Mesothelial cell of epicardium (in vitro differentiated cells): Measurements from ENCODE around the gene OR6A2. TPM values are rescaled to one million over a fixed set of nuclear protein-coding genes. Genes with fewer than 3 reads are reported as not detected.

Experiments used
- DNase-seq, 2 experiments: peaks; one replicate each; pipeline ENCODE4 v3.0.0; 2021; ENCODE audit warnings: low spot score in 2 of 2; ENCODE audit not compliant: unreplicated experiment in 2 of 2
- H3K27ac Mint-ChIP-seq: 2 replicates; pipeline ENCODE4 v1.8.0; 2021; ENCODE audit warnings: mixed read lengths
- H3K27me3 Mint-ChIP-seq: 2 replicates; pipeline ENCODE4 v1.8.0; 2021; ENCODE audit warnings: low read depth, mixed read lengths
- H3K36me3 Mint-ChIP-seq: 2 replicates; pipeline ENCODE4 v1.8.0; 2021; ENCODE audit warnings: mixed read lengths
- H3K4me1 Mint-ChIP-seq: 2 replicates; pipeline ENCODE4 v1.8.0; 2021; ENCODE audit warnings: mixed read lengths
- H3K4me3 Mint-ChIP-seq: 2 replicates; pipeline ENCODE4 v1.8.0; 2021; ENCODE audit warnings: mild to moderate bottlenecking, moderate library complexity, mixed read lengths
- H3K9me3 Mint-ChIP-seq: 2 replicates; pipeline ENCODE4 v1.8.0; 2021; ENCODE audit warnings: mixed read lengths
- total RNA-seq: library from RNA; stranded (reverse); gene quantifications from 3 replicates; pipeline ENCODE4 v1.2.1, GENCODE V29; 2021
- TF ChIP-seq, protein P1 (sequence below): fragments of 200-600 bp; sonication (generic); IDR thresholded peaks from one replicate; pipeline ENCODE4 v1.5.0; 2021; ENCODE audit warnings: antibody characterized with exemption; ENCODE audit not compliant: unreplicated experiment

Gene OR6A2
- total RNA-seq, 1 donor from 2014 or later = 0.34 TPM

DNA sequence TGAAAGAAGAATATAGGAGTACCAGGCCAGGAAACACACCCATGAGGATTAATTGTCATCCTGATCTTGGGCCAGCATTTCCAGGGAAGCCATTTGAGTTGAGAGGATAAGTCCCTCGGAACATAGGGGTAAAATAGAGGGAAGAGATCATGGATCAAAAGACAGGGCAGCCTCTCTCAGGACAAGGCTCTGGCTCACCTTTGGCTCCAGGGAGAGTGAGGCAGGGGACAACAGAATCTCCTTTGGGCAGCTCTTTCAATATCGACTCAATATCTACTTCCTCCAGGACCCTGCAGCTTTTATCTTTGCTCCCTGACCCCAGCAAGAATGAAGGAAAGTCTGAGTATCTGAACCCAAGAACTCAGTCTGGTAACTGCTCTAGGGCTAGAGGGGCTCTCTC is 16.8 kb downstream of the OR6A2 start, which contains the start of gene OR2AG1:
OR2AG1 (plus strand) TSS at position 301 of the 400 bp plus-strand sequence. CDS start 2,018 bp downstream, outside the sequence.
- H3K9me3 Mint-ChIP-seq = no peaks in the 10 kb centered on the region
- TF ChIP-seq, protein P1, sequence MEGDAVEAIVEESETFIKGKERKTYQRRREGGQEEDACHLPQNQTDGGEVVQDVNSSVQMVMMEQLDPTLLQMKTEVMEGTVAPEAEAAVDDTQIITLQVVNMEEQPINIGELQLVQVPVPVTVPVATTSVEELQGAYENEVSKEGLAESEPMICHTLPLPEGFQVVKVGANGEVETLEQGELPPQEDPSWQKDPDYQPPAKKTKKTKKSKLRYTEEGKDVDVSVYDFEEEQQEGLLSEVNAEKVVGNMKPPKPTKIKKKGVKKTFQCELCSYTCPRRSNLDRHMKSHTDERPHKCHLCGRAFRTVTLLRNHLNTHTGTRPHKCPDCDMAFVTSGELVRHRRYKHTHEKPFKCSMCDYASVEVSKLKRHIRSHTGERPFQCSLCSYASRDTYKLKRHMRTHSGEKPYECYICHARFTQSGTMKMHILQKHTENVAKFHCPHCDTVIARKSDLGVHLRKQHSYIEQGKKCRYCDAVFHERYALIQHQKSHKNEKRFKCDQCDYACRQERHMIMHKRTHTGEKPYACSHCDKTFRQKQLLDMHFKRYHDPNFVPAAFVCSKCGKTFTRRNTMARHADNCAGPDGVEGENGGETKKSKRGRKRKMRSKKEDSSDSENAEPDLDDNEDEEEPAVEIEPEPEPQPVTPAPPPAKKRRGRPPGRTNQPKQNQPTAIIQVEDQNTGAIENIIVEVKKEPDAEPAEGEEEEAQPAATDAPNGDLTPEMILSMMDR = no peak
- H3K4me3 Mint-ChIP-seq = no peak within 1 kb of the TSS
- H3K27ac Mint-ChIP-seq = no peak within 1 kb of the TSS
- H3K36me3 Mint-ChIP-seq = no peaks in the 10 kb centered on the region
- H3K4me1 Mint-ChIP-seq = no peaks in the 10 kb centered on the region
- H3K27me3 Mint-ChIP-seq = peaks cover 3% of the 10 kb centered on the region
- DNase-seq = no peak

DNA sequence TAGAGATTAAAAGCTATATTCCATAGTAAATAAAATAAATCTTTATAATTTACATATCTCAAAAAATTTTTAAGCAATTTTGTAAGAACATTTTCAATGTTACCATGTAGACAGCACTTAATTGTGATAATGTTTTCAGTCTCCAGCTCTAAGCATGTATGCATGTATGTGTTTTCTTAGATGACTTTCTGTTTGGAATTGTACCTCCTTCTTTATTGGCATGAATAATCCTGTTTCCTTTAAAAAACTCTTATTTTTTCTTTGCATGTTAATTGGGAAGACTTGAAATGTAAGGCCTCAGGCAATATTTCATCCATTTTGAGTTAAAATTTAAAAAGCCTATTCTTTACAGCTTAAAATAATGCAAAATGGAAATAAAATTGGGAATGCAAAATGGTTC is 18.7 kb downstream of the OR6A2 start:
- Mint-ChIP-seq H3K27me3 (peaks cover 3% of the 10 kb centered on the region), H3K4me3 (no peak overlapping the region), H3K4me1 (no peaks in the 10 kb centered on the region), H3K27ac (no peak overlapping the region), H3K36me3 (no peaks in the 10 kb centered on the region), H3K9me3 (no peaks in the 10 kb centered on the region)
- DNase-seq = no peak
- TF ChIP-seq, protein P1 = no peak

DNA sequence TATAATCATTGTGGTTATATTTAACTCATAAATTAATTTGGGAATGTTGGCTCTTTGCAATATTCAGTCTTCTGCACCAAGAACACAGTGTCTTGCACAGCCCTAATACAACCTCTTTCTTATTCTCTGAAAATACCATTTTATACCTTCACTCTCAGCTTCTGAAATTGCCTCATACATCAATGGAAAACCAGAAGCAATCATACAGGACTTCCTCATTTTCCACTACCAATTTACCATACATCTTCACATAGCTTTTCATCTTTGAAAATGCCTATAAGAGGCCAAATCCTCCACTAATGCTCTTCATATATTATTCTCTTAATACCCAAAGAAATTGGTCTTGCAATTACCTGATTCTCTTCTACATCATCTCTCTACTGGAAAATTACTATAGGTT is 21.0 kb downstream of the OR6A2 start:
- Mint-ChIP-seq H3K36me3 (no peaks in the 10 kb centered on the region), H3K4me3 (no peak overlapping the region), H3K4me1 (no peaks in the 10 kb centered on the region), H3K27me3 (peaks cover 4% of the 10 kb centered on the region), H3K27ac (no peak overlapping the region), H3K9me3 (no peaks in the 10 kb centered on the region)
- TF ChIP-seq, protein P1 = no peak
- no peak for DNase-seq

DNA sequence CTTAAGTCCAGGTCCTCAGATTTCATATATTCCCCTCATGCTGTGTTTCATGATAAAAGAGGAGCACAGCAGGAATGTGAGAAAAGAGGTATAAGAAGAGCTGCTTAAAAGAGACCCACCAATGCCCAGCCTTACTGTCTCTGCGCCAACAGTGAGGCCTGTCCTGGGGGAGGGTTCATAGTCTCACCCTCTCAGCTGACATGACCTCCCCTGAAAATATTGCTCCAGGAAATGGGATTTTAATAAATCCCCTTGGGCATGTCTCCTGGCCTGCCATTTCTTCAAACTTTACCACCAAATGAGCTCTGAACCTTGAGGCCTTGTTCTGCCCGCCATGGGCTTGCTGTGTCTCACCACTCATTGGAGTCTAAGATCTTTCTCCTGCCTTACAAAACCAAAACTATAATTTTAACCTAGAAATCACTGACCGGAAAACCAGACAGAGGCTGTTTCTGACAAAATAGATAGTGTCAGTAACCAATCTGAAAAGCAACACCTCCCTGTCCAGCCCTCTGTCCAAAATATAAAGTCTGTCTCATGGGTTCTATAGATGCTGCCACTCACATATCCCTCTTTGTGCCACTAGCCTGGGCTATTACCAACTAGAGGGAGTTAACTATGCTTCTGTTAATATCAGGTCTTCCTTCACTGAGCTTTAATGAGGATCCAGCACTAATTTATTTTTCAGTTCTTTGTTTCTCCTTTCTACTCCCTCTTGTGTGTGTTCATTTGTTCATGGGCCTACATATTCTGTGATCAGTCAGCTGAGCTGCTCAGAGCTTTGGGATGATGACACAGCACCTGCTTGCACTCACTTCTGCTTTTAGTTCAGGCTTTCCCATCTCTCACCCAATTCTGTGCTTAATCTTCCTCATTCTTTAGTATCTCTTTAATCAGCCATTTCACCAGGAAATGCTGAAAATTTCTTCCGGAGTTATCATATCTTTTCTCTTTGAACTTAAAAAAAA is 27.3 kb downstream of the OR6A2 start, which contains the start of gene OR2AG2:
OR2AG2 (minus strand) TSS at position 51 of the 968 bp plus-strand sequence. CDS start 3,019 bp downstream, outside the sequence.
- no peaks in the 10 kb centered on the region for H3K36me3 Mint-ChIP-seq
- TF ChIP-seq, protein P1 = no peak
- H3K4me1 Mint-ChIP-seq = no peaks in the 10 kb centered on the region

DNA sequence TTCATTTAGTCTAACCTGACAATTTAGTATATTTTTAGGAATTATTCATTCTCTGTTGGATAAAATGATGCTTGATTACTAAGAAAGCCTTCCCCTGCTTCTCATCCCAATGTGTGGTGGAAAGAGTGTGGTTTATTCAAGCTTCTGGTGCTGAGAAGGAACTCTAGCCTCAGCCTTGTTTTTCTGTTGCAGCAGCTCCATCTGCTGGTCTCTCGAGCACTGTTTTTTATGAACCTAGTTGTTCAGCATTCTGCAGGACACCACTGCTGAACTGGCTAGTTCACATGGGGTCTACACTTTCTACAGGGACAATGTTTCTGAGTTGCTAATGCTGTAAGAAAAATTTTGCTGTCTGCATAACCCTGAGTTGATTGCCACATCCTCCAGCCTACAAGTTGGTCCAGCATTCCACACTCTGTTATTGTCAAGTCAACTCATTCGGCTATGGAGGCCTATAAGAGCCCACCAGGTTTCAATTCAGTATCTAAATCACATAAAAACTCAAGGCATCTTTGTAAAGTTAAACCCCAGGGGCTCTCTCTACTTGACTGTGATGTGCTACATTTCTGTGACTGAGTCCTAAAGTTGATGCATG is 42.0 kb downstream of the OR6A2 start:
- Mint-ChIP-seq H3K27me3 (no peaks in the 10 kb centered on the region), H3K9me3 (peaks cover 5% of the 10 kb centered on the region), H3K4me1 (no peaks in the 10 kb centered on the region), H3K36me3 (no peaks in the 10 kb centered on the region), H3K27ac (no peak overlapping the region), H3K4me3 (no peak overlapping the region)
- no peak for DNase-seq
- TF ChIP-seq, protein P1 = no peak

More for the DNA sequence above, 27.3 kb downstream of the OR6A2 start, which contains the start of gene OR2AG2:
- peaks cover 4% of the 10 kb centered on the region for H3K27me3 Mint-ChIP-seq
- H3K9me3 Mint-ChIP-seq = no peaks in the 10 kb centered on the region
- no peak for DNase-seq
- H3K27ac Mint-ChIP-seq = no peak within 1 kb of the TSS
- H3K4me3 Mint-ChIP-seq = no peak within 1 kb of the TSS
